Activated naive CD8-positive, alpha-beta T cell treated with anti-CD3 and anti-CD28 coated beads, Interleukin-2, amount 10 ng/mL, durations not matched to agents 7 days and 5 days (primary cell): ENCODE data around the gene DNASE2B. TPM values are rescaled to one million over a fixed set of nuclear protein-coding genes. Genes with fewer than 3 reads are reported as not detected.

ENCODE experiments used
- ATAC-seq: fragments of 150-1000 bp; cut with Tn5 transposase; one replicate; pipeline ENCODE4 v1.10.0; 2021; ENCODE audit warnings: low read depth, moderate library complexity
- POLR2A ChIA-PET: fragments of 350-600 bp; sonication (Branson Sonifier 250); formaldehyde crosslinking; loops from one replicate; lab custom pipeline; 2021; ENCODE audit warnings: antibody characterized with exemption; lab: Charles Lee
- DNase-seq: peaks from one replicate; pipeline ENCODE4 v3.0.0; 2021
- H3K27ac Mint-ChIP-seq: one replicate; pipeline ENCODE4 v1.8.0; 2022; ENCODE audit warnings: mild to moderate bottlenecking, mixed read lengths
- H3K27me3 Mint-ChIP-seq: one replicate; pipeline ENCODE4 v1.8.0; 2022; ENCODE audit warnings: mild to moderate bottlenecking, moderate library complexity, mixed read lengths
- H3K36me3 Mint-ChIP-seq: one replicate; pipeline ENCODE4 v1.8.0; 2021; ENCODE audit warnings: mild to moderate bottlenecking, mixed read lengths
- H3K4me1 Mint-ChIP-seq: one replicate; pipeline ENCODE4 v1.8.0; 2021; ENCODE audit warnings: mixed read lengths
- H3K4me3 Mint-ChIP-seq: one replicate; pipeline ENCODE4 v1.8.0; 2022; ENCODE audit warnings: mild to moderate bottlenecking, moderate library complexity, mixed read lengths
- H3K9me3 Mint-ChIP-seq: one replicate; pipeline ENCODE4 v1.8.0; 2021; ENCODE audit warnings: mixed read lengths
- total RNA-seq, 2 experiments: library from RNA; stranded (reverse); gene quantifications; one replicate each; pipeline ENCODE4 v1.2.3, GENCODE V29; 2021

DNASE2B gene
- total RNA-seq, 2 experiments from 2014 or later: not detected

- Mint-ChIP-seq H3K27me3 (peaks cover 6% of the 10 kb centered on the region), H3K9me3 (no peaks in the 10 kb centered on the region), H3K4me1 (peaks cover 2% of the 10 kb centered on the region), H3K4me3 (no peak overlapping the region), H3K27ac (no peak overlapping the region), H3K36me3 (no peaks in the 10 kb centered on the region)
- no peak for DNase-seq
- POLR2A ChIA-PET: no interaction called here
- ATAC-seq: no peak
Measured at GRCh38 chr1:84382127-84382526, 16.2 kb upstream of the DNASE2B start.

DNA sequence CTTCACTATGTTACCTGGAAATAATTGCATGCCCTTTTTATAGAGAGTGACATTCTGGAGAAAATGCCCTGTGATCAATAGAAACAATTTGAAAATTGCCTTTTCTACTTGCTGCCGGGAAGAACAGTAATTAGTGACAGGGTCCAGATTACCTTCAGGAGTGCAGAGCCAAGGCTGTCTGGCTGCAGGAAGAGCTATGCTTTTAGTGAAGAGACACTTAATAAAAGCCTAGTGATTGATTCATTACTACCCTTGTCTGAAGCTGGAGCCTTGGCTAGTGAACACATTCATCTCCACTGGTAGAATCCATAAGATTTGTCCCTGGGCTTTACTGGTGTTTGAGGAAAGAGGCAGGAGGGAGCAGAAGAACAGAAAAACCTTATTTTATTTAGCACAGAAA, 12.9 kb upstream of the DNASE2B start:
- Mint-ChIP-seq H3K36me3 (no peaks in the 10 kb centered on the region), H3K9me3 (no peaks in the 10 kb centered on the region), H3K27me3 (peaks cover 6% of the 10 kb centered on the region), H3K4me3 (no peak overlapping the region), H3K27ac (no peak overlapping the region), H3K4me1 (peaks cover 2% of the 10 kb centered on the region)
- DNase-seq (no peak), ATAC-seq (no peak)
- POLR2A ChIA-PET: no interaction called here

- Mint-ChIP-seq H3K4me1 (peaks cover 2% of the 10 kb centered on the region), H3K27ac (no peak overlapping the region), H3K9me3 (no peaks in the 10 kb centered on the region), H3K27me3 (peaks cover 6% of the 10 kb centered on the region), H3K4me3 (no peak overlapping the region), H3K36me3 (no peaks in the 10 kb centered on the region)
- POLR2A ChIA-PET: no interaction called here
- ATAC-seq (no peak), DNase-seq (no peak)
Measured at GRCh38 chr1:84386716-84387479, 11.4 kb upstream of the DNASE2B start.

- no peak for DNase-seq
- Mint-ChIP-seq H3K27ac (no peak overlapping the region), H3K4me1 (peaks cover 2% of the 10 kb centered on the region), H3K27me3 (peaks cover 6% of the 10 kb centered on the region), H3K36me3 (no peaks in the 10 kb centered on the region), H3K4me3 (no peak overlapping the region), H3K9me3 (no peaks in the 10 kb centered on the region)
- POLR2A ChIA-PET: no interaction called here
- ATAC-seq: no peak
Measured at GRCh38 chr1:84387480-84388163, 10.7 kb upstream of the DNASE2B start.

- H3K4me3 Mint-ChIP-seq: no peak overlapping the region
- no peak overlapping the region for H3K27ac Mint-ChIP-seq
- POLR2A ChIA-PET: no interaction called here
- H3K36me3 Mint-ChIP-seq: no peaks in the 10 kb centered on the region
- H3K9me3 Mint-ChIP-seq: no peaks in the 10 kb centered on the region
- ATAC-seq: no peak
- DNase-seq: no peak
- peaks cover 3% of the 10 kb centered on the region for H3K27me3 Mint-ChIP-seq
- H3K4me1 Mint-ChIP-seq: peaks cover 2% of the 10 kb centered on the region
Measured at GRCh38 chr1:84390226-84390625, 8.1 kb upstream of the DNASE2B start.

DNA sequence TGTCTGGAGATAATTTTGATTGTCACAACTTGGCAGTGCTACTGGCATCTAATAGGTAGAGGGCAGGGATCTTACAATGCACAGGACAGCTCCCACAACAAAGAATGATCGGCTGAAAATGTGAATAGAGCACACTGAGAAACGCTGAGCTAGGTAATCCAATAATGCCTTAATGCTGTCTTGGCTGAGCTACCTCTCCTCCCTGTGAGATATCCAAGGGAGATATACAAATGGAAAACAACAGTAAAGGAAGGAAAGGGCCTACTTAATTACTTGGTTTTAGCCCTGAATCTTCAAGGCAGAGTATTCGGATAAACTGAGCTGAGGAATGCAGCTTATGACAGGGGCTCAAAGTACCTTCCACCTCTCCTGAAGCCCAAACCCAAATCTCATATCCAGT, 2.9 kb downstream of the DNASE2B start:
- no peaks in the 10 kb centered on the region for H3K27me3 Mint-ChIP-seq
- POLR2A ChIA-PET: no interaction called here
- H3K27ac Mint-ChIP-seq: no peak overlapping the region
- ATAC-seq: no peak
- peaks cover 1% of the 10 kb centered on the region for H3K9me3 Mint-ChIP-seq
- no peaks in the 10 kb centered on the region for H3K36me3 Mint-ChIP-seq
- no peaks in the 10 kb centered on the region for H3K4me1 Mint-ChIP-seq
- H3K4me3 Mint-ChIP-seq: no peak overlapping the region
- no peak for DNase-seq

DNA sequence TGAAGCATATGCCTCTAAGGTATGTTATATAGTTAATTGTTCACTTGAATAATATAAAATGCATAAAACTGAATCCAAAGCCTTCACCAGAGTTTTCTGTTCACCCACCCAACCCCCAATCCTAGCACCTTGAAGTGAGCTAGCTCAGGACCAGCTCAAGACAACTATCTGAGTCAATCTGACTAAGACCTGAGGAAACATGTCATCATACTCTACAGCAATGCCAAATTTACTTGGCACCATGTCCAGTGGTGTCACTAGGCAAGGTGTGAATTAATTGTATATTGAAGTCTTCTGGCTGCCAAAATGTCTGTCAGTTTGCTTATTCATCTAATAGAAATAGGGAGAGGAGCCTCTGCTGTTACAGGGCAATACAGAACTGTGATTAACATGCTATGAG, 3.8 kb downstream of the DNASE2B start:
- DNase-seq (no peak), ATAC-seq (no peak)
- no peak overlapping the region for H3K4me3 Mint-ChIP-seq
- no peaks in the 10 kb centered on the region for H3K27me3 Mint-ChIP-seq
- no peaks in the 10 kb centered on the region for H3K4me1 Mint-ChIP-seq
- H3K9me3 Mint-ChIP-seq: peaks cover 1% of the 10 kb centered on the region
- POLR2A ChIA-PET: no interaction called here
- H3K36me3 Mint-ChIP-seq: no peaks in the 10 kb centered on the region
- no peak overlapping the region for H3K27ac Mint-ChIP-seq

- H3K27me3 Mint-ChIP-seq: no peaks in the 10 kb centered on the region
- H3K27ac Mint-ChIP-seq: no peak overlapping the region
- no peak overlapping the region for H3K4me3 Mint-ChIP-seq
- no peaks in the 10 kb centered on the region for H3K36me3 Mint-ChIP-seq
- no peaks in the 10 kb centered on the region for H3K4me1 Mint-ChIP-seq
- ATAC-seq (no peak), DNase-seq (no peak)
- H3K9me3 Mint-ChIP-seq: peaks cover 1% of the 10 kb centered on the region
- POLR2A ChIA-PET: no interaction called here
Measured at GRCh38 chr1:84402501-84402900, 4.2 kb downstream of the DNASE2B start.

GRCh38 chr1:84403347-84403746, 5.1 kb downstream of the DNASE2B start:
- H3K9me3 Mint-ChIP-seq: peaks cover 1% of the 10 kb centered on the region
- H3K36me3 Mint-ChIP-seq: no peaks in the 10 kb centered on the region
- H3K27ac Mint-ChIP-seq: no peak overlapping the region
- POLR2A ChIA-PET: no interaction called here
- DNase-seq: no peak
- no peaks in the 10 kb centered on the region for H3K27me3 Mint-ChIP-seq
- no peak for ATAC-seq
- no peaks in the 10 kb centered on the region for H3K4me1 Mint-ChIP-seq
- H3K4me3 Mint-ChIP-seq: no peak overlapping the region

- H3K4me1 Mint-ChIP-seq: no peaks in the 10 kb centered on the region
- POLR2A ChIA-PET: no interaction called here
Measured at GRCh38 chr1:84406346-84406861, 8.1 kb downstream of the DNASE2B start.

DNA sequence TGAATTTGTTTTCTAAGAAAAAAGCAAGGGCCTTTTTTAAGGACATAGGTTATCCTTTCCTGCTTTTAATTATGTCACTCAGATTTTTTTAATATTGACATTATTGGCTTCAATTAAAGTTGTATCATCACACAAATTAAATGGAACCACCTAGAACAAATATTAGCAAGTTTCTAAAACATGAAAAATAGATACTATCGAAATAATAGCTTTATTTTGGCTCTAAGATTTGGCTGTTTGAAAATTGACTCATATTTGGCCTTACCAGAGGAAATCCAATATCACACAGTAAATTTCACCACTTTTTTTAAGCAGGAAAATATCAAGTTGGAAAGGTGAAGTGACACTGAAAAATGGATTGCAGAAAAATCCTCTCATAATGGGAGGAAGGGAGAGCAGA, 9.2 kb downstream of the DNASE2B start:
- no peaks in the 10 kb centered on the region for H3K36me3 Mint-ChIP-seq
- peaks cover 1% of the 10 kb centered on the region for H3K9me3 Mint-ChIP-seq
- ATAC-seq: no peak
- DNase-seq: no peak
- POLR2A ChIA-PET: no interaction called here
- no peak overlapping the region for H3K4me3 Mint-ChIP-seq
- H3K27ac Mint-ChIP-seq: no peak overlapping the region
- H3K4me1 Mint-ChIP-seq: no peaks in the 10 kb centered on the region
- no peaks in the 10 kb centered on the region for H3K27me3 Mint-ChIP-seq

More at GRCh38 chr1:84406346-84406861, 8.1 kb downstream of the DNASE2B start:
- H3K4me3 Mint-ChIP-seq: no peak overlapping the region
- no peaks in the 10 kb centered on the region for H3K27me3 Mint-ChIP-seq
- ATAC-seq (no peak), DNase-seq (no peak)
- H3K27ac Mint-ChIP-seq: no peak overlapping the region
- H3K36me3 Mint-ChIP-seq: no peaks in the 10 kb centered on the region
- peaks cover 1% of the 10 kb centered on the region for H3K9me3 Mint-ChIP-seq

GRCh38 chr1:84407958-84408422, 9.7 kb downstream of the DNASE2B start:
- ATAC-seq (no peak), DNase-seq (no peak)
- H3K36me3 Mint-ChIP-seq: no peaks in the 10 kb centered on the region
- H3K4me3 Mint-ChIP-seq: no peak overlapping the region
- H3K27me3 Mint-ChIP-seq: no peaks in the 10 kb centered on the region
- peaks cover 1% of the 10 kb centered on the region for H3K9me3 Mint-ChIP-seq
- POLR2A ChIA-PET: no interaction called here
- no peak overlapping the region for H3K27ac Mint-ChIP-seq
- no peaks in the 10 kb centered on the region for H3K4me1 Mint-ChIP-seq

GRCh38 chr1:84409888-84410287, 11.6 kb downstream of the DNASE2B start:
- Mint-ChIP-seq H3K36me3 (no peaks in the 10 kb centered on the region), H3K27ac (no peak overlapping the region), H3K9me3 (no peaks in the 10 kb centered on the region), H3K27me3 (no peaks in the 10 kb centered on the region), H3K4me1 (no peaks in the 10 kb centered on the region), H3K4me3 (no peak overlapping the region)
- POLR2A ChIA-PET: no interaction called here
- ATAC-seq (no peak), DNase-seq (no peak)
